ENCODE measurements around the gene ORC2.

Gene ORC2

GRCh38 chr2:200944467-200945394 is 18.7 kb downstream of the ORC2 start:
- peak overlapping the region; percentile 89 for H2BK5ac ChIP-seq (ENCODE audit: low read depth, low read length, poor library complexity, severe bottlenecking)
- H3K9ac ChIP-seq (ENCODE audit: low read length) = peak overlapping the region; percentile 36
- no peak overlapping the region for H3K14ac ChIP-seq (ENCODE audit: low read length in 2 of 2)
- WGBS = 57% methylated on average over 10 of the region's 12 CpGs
- H4K91ac ChIP-seq (ENCODE audit: low read length) = no peak overlapping the region
- H2AK5ac ChIP-seq (ENCODE audit: low read length, severe bottlenecking) = peak overlapping the region; percentile 84
- peak overlapping the region; percentile 18 to 46 for H3K18ac ChIP-seq (ENCODE audit: low read depth in 1 of 2, low read length in 2 of 2)
- peaks cover 1% of the 10 kb centered on the region for H3K79me1 ChIP-seq (replicated peaks; ENCODE audit: low read length, poor library complexity, severe bottlenecking)
- H3K27ac ChIP-seq (ENCODE audit: low read length, poor library complexity, severe bottlenecking) = peak overlapping the region; percentile 84
- H3K4me1 ChIP-seq (ENCODE audit: control insufficient read depth, insufficient read depth, low read depth, low read length) = peaks cover 6% of the 10 kb centered on the region
- H3K4me2 ChIP-seq (ENCODE audit: low read length, poor library complexity, severe bottlenecking) = no peak overlapping the region
- no peak overlapping the region for H2AFZ ChIP-seq (ENCODE audit: low read depth, low read length)
- H4K8ac ChIP-seq (ENCODE audit: low read length) = peak overlapping the region; percentile 89
- H2BK15ac ChIP-seq (ENCODE audit: low read depth, poor library complexity, severe bottlenecking) = peak overlapping the region; percentile 19
- H3K4ac ChIP-seq (ENCODE audit: low read depth in 1 of 2, low read length in 2 of 2) = no peak overlapping the region
- H3K23ac ChIP-seq (ENCODE audit: low read length in 2 of 2) = no peak overlapping the region
- H2BK120ac ChIP-seq (ENCODE audit: low read depth, low read length) = no peak overlapping the region
- H3K36me3 ChIP-seq (ENCODE audit: control insufficient read depth in 1 of 2, insufficient read depth in 2 of 2, low read depth in 1 of 2, low read length in 2 of 2) = peaks cover 17 to 70% of the 10 kb centered on the region in 2 experiments
- H3K4me3 ChIP-seq (ENCODE audit: insufficient read depth in 1 of 2, low read depth in 1 of 2, low read length in 2 of 2) = peak overlapping the region in 1 of 2 experiments; percentile 14
- DNase-seq = peak; percentile 92
- no peaks in the 10 kb centered on the region for H3K9me3 ChIP-seq (ENCODE audit: control insufficient read depth, low read length)
- peak overlapping the region in 1 of 2 experiments; percentile 2 for H2BK12ac ChIP-seq (ENCODE audit: low read length in 2 of 2)
- H3K27me3 ChIP-seq (ENCODE audit: control insufficient read depth in 1 of 2, insufficient read depth in 1 of 2, low read length in 2 of 2) = no peaks in the 10 kb centered on the region

- Histone ChIP-seq H3K27ac (ENCODE audit: low read length, poor library complexity, severe bottlenecking) (no peak overlapping the region), H3K14ac (ENCODE audit: low read length in 2 of 2) (no peak overlapping the region), H2BK5ac (ENCODE audit: low read depth, low read length, poor library complexity, severe bottlenecking) (no peak overlapping the region), H3K9me3 (ENCODE audit: control insufficient read depth, low read length) (no peaks in the 10 kb centered on the region), H2BK120ac (ENCODE audit: low read depth, low read length) (no peak overlapping the region), H3K4ac (ENCODE audit: low read depth in 1 of 2, low read length in 2 of 2) (no peak overlapping the region), H3K79me1 (replicated peaks; ENCODE audit: low read length, poor library complexity, severe bottlenecking) (peaks cover 1% of the 10 kb centered on the region), H3K23ac (ENCODE audit: low read length in 2 of 2) (no peak overlapping the region), H2BK15ac (ENCODE audit: low read depth, poor library complexity, severe bottlenecking) (no peak overlapping the region), H2BK12ac (ENCODE audit: low read length in 2 of 2) (no peak overlapping the region), H2AFZ (ENCODE audit: low read depth, low read length) (no peak overlapping the region), H3K9ac (ENCODE audit: low read length) (no peak overlapping the region), H3K4me3 (ENCODE audit: insufficient read depth in 1 of 2, low read depth in 1 of 2, low read length in 2 of 2) (no peak overlapping the region), H3K27me3 (ENCODE audit: control insufficient read depth in 1 of 2, insufficient read depth in 1 of 2, low read length in 2 of 2) (no peaks in the 10 kb centered on the region), H3K18ac (ENCODE audit: low read depth in 1 of 2, low read length in 2 of 2) (no peak overlapping the region), H3K4me2 (ENCODE audit: low read length, poor library complexity, severe bottlenecking) (no peak overlapping the region), H3K4me1 (ENCODE audit: control insufficient read depth, insufficient read depth, low read depth, low read length) (peaks cover 6% of the 10 kb centered on the region), H2AK5ac (ENCODE audit: low read length, severe bottlenecking) (no peak overlapping the region), H4K91ac (ENCODE audit: low read length) (no peak overlapping the region), H3K36me3 (ENCODE audit: control insufficient read depth in 1 of 2, insufficient read depth in 2 of 2, low read depth in 1 of 2, low read length in 2 of 2) (peaks cover 19 to 71% of the 10 kb centered on the region in 2 experiments), H4K8ac (ENCODE audit: low read length) (no peak overlapping the region)
- DNase-seq = no peak
- 83% methylated on average over 1 of the region's 1 CpG for WGBS
Measured at GRCh38 chr2:200943527-200944105, 19.8 kb downstream of the ORC2 start.

GRCh38 chr2:200939832-200940231 is 23.6 kb downstream of the ORC2 start:
- H3K4me1 ChIP-seq (ENCODE audit: control insufficient read depth, insufficient read depth, low read depth, low read length) = peaks cover 5% of the 10 kb centered on the region
- H4K8ac ChIP-seq (ENCODE audit: low read length) = no peak overlapping the region

GRCh38 chr2:200930947-200931626 is 32.4 kb downstream of the ORC2 start:
- no peak for DNase-seq
- H2BK12ac ChIP-seq (ENCODE audit: low read length in 2 of 2) = no peak overlapping the region
- WGBS = 100% methylated on average over 2 of the region's 3 CpGs
- no peak overlapping the region for H2AFZ ChIP-seq (ENCODE audit: low read depth, low read length)
- no peak overlapping the region for H2BK120ac ChIP-seq (ENCODE audit: low read depth, low read length)
- no peak overlapping the region for H2BK15ac ChIP-seq (ENCODE audit: low read depth, poor library complexity, severe bottlenecking)
- H3K14ac ChIP-seq (ENCODE audit: low read length in 2 of 2) = no peak overlapping the region
- no peaks in the 10 kb centered on the region for H3K4me1 ChIP-seq (ENCODE audit: control insufficient read depth, insufficient read depth, low read depth, low read length)
- no peak overlapping the region for H3K27ac ChIP-seq (ENCODE audit: low read length, poor library complexity, severe bottlenecking)
- peaks cover 11 to 66% of the 10 kb centered on the region in 2 experiments for H3K36me3 ChIP-seq (ENCODE audit: control insufficient read depth in 1 of 2, insufficient read depth in 2 of 2, low read depth in 1 of 2, low read length in 2 of 2)
- H3K18ac ChIP-seq (ENCODE audit: low read depth in 1 of 2, low read length in 2 of 2) = no peak overlapping the region
- no peak overlapping the region for H4K8ac ChIP-seq (ENCODE audit: low read length)
- no peak overlapping the region for H4K91ac ChIP-seq (ENCODE audit: low read length)
- no peak overlapping the region for H2BK5ac ChIP-seq (ENCODE audit: low read depth, low read length, poor library complexity, severe bottlenecking)
- H3K4me2 ChIP-seq (ENCODE audit: low read length, poor library complexity, severe bottlenecking) = no peak overlapping the region
- peaks cover 2% of the 10 kb centered on the region for H3K79me1 ChIP-seq (replicated peaks; ENCODE audit: low read length, poor library complexity, severe bottlenecking)
- H3K4ac ChIP-seq (ENCODE audit: low read depth in 1 of 2, low read length in 2 of 2) = no peak overlapping the region
- no peak overlapping the region for H3K9ac ChIP-seq (ENCODE audit: low read length)
- H3K23ac ChIP-seq (ENCODE audit: low read length in 2 of 2) = no peak overlapping the region
- H3K27me3 ChIP-seq (ENCODE audit: control insufficient read depth in 1 of 2, insufficient read depth in 1 of 2, low read length in 2 of 2) = no peaks in the 10 kb centered on the region
- H2AK5ac ChIP-seq (ENCODE audit: low read length, severe bottlenecking) = no peak overlapping the region
- no peaks in the 10 kb centered on the region for H3K9me3 ChIP-seq (ENCODE audit: control insufficient read depth, low read length)
- H3K4me3 ChIP-seq (ENCODE audit: insufficient read depth in 1 of 2, low read depth in 1 of 2, low read length in 2 of 2) = no peak overlapping the region

More at GRCh38 chr2:200939832-200940231, 23.6 kb downstream of the ORC2 start:
- no peak overlapping the region for H3K18ac ChIP-seq (ENCODE audit: low read depth in 1 of 2, low read length in 2 of 2)
- H2BK120ac ChIP-seq (ENCODE audit: low read depth, low read length) = no peak overlapping the region
- H2AK5ac ChIP-seq (ENCODE audit: low read length, severe bottlenecking) = no peak overlapping the region
- H2BK15ac ChIP-seq (ENCODE audit: low read depth, poor library complexity, severe bottlenecking) = no peak overlapping the region
- H3K9ac ChIP-seq (ENCODE audit: low read length) = no peak overlapping the region
- no peak overlapping the region for H3K14ac ChIP-seq (ENCODE audit: low read length in 2 of 2)
- H3K4ac ChIP-seq (ENCODE audit: low read depth in 1 of 2, low read length in 2 of 2) = no peak overlapping the region
- H3K23ac ChIP-seq (ENCODE audit: low read length in 2 of 2) = no peak overlapping the region
- H2BK12ac ChIP-seq (ENCODE audit: low read length in 2 of 2) = no peak overlapping the region
- no peak overlapping the region for H3K4me2 ChIP-seq (ENCODE audit: low read length, poor library complexity, severe bottlenecking)
- no peak overlapping the region for H4K91ac ChIP-seq (ENCODE audit: low read length)
- H2BK5ac ChIP-seq (ENCODE audit: low read depth, low read length, poor library complexity, severe bottlenecking) = no peak overlapping the region
- no peaks in the 10 kb centered on the region for H3K27me3 ChIP-seq (ENCODE audit: control insufficient read depth in 1 of 2, insufficient read depth in 1 of 2, low read length in 2 of 2)
- H3K9me3 ChIP-seq (ENCODE audit: control insufficient read depth, low read length) = no peaks in the 10 kb centered on the region
- no peak overlapping the region for H3K4me3 ChIP-seq (ENCODE audit: insufficient read depth in 1 of 2, low read depth in 1 of 2, low read length in 2 of 2)
- peaks cover 3% of the 10 kb centered on the region for H3K79me1 ChIP-seq (replicated peaks; ENCODE audit: low read length, poor library complexity, severe bottlenecking)
- peaks cover 16 to 85% of the 10 kb centered on the region in 2 experiments for H3K36me3 ChIP-seq (ENCODE audit: control insufficient read depth in 1 of 2, insufficient read depth in 2 of 2, low read depth in 1 of 2, low read length in 2 of 2)
- 91% methylated on average over 1 of the region's 1 CpG for WGBS
- DNase-seq = no peak
- no peak overlapping the region for H2AFZ ChIP-seq (ENCODE audit: low read depth, low read length)
- no peak overlapping the region for H3K27ac ChIP-seq (ENCODE audit: low read length, poor library complexity, severe bottlenecking)
